NCI-H82 treated with DMSO at 0.1 percent for 48 hours (cell line): Measurements from ENCODE around the gene VEZT.
"Not testable (repeated sequence)": the region's sequence is repeated elsewhere in the genome, so short reads cannot be mapped to it uniquely, and the experiment has no call there.

ENCODE experiments used
- DNase-seq: peaks from one replicate; lab custom pipeline; 2025; ENCODE audit not compliant: unreplicated experiment; lab: John Stamatoyannopoulos, UW

The VEZT gene

GRCh38 chr12:95318071-95318545 lies 100.5 kb downstream of the VEZT start:
- DNase-seq = no peak

DNA sequence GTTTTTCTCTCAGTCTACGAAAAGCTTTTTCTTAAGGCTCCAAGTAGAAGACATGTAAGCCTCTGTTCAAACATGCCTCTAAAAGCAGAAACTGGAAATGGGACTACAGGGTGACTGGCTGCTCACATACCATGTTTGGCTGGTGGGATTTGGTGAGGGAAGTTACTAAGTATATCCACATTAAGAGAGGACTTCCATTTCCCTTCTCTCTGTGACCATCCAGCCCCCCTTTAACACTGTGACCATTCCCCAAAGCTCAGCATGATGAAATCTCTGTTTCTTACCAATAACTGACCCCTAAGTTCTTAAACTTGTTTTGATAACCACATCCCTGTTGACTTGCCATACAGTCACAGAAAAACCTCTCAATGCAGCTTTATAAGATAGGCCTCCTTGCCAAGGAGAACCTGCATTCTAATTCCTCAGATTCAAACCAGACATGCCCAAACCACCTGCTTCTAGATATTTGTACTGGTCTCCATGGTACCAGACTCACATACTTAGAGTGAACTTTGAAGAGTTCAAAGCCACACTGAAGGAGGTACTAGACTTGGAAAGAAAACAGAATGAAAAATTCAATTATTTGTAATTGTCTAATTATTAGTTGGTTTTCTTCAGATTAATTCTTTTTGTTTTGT lies 102.2 kb downstream of the VEZT start:
- no peak for DNase-seq

DNA sequence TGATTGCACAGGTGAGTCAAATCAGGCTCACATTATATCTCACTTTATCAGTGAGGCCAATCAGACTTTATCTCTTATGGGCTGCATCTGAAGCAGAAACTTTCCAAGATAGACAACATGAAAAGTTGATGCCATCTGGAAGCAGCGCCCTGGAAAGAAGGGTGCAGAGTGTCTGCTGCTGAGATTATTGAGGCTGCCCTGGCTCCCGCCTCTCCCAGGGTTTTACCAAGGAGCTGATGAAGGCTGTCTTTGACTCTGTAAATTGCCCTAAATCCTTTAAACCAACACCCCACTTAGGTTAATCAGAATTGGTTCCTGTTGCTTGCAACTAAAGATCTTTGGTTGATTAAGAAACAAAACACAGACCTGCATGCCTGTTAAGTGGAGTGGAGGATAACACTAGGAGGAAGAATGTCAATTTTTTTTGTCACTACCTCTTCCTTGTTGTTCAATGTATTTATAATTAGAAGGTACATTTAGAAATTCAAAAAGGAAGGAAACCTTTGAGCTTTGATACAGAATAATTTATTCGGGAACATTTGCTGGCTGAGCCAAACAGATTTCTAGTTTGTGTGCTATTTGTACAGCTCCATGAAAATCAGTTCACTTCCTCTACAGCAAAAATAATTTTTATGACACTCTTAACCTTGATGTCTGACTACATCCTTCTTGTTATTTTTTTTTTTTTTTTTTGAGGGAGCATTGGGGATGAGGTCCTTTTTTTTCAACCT lies 104.1 kb downstream of the VEZT start:
- no peak for DNase-seq

GRCh38 chr12:95322326-95322725 lies 104.7 kb downstream of the VEZT start:
- DNase-seq = no peak

GRCh38 chr12:95323212-95323611 lies 105.6 kb downstream of the VEZT start:
- no peak for DNase-seq

DNA sequence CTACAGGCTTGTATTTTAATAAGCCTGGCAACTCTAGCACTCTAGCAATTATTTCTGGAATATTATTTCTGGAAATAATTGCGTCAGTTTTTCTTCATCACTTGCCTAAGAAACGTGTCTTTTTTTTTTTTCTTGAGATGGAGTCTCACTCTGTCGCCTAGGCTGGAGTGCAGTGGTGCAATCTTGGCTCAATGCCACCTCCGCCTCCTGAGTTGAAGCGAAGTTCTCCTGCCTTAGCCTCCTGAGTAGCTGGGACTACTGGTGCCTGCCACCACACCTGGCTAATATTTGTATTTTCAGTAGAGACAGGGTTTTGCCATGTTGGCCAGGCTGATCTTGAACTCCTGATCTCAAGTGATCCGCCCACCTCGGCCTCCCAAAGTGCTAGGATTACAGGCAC lies 106.6 kb downstream of the VEZT start:
- DNase-seq = not testable (repeated sequence)

GRCh38 chr12:95325501-95325900 lies 107.9 kb downstream of the VEZT start:
- no peak for DNase-seq

DNA sequence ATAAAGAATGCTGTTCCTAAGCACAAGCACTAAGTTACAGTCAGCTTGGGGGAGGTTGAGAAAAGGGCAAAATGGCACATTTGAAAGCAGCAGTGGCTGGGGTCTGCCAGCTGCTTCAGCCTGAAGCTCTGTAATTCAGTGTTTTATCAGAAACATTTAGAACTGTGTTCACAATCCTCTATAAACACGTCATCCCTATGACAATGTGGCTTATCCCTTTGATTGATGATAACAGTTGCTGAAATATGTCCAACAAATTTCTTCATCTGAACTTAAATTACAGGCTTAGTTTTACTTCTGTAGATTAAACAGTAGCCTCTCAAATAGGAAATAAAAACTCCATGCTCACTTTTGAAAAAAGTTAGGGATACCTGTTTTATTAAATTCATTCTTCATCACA lies 108.8 kb downstream of the VEZT start:
- DNase-seq = no peak

- no peak for DNase-seq
Observed at GRCh38 chr12:95326855-95327254, 109.2 kb downstream of the VEZT start.

DNA sequence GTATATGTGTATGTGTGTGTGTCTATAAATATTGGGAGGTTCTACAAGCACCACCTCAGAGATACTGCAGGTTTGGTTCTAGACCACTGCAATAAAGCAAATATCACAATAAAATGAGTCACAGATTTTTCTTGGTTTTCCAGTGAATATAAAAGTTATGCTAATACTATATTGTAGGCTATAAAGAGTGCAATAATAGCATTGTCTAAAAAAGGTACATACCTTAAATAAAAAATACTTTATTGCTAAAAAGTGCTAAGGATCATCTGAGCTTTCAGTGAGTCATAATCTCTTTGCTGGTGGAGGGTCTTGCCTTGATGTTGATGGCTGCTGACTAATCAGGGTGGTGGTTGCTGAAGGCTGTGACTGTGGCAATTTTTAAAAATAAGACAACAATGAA lies 111.1 kb downstream of the VEZT start:
- no peak for DNase-seq

DNA sequence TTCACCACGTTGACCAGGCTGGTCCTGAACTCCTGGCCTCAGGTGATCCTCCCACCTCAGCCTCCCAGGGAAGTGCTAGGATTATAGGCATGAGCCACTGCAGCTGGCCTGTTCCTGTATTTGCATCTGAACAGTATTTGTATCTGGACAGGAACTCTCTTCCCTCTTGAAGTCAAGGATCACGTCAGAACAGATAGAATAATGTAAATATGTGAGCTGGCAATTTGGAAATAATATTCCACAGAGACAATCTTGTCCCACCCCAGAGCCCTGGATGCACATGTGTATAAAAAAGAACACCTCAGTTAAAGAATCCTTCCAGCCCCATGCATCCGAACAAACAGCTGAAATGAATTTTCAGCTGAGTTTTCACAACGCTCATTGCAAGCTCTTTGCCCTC lies 118.3 kb downstream of the VEZT start:
- no peak for DNase-seq

GRCh38 chr12:95336387-95337067 lies 118.9 kb downstream of the VEZT start:
- DNase-seq = peak; percentile 78

- no peak for DNase-seq
Observed at GRCh38 chr12:95337146-95337545, 119.5 kb downstream of the VEZT start.

- no peak for DNase-seq
Observed at GRCh38 chr12:95339086-95339788, 121.6 kb downstream of the VEZT start.

- DNase-seq = no peak
Observed at GRCh38 chr12:95342008-95342407, 124.4 kb downstream of the VEZT start.

DNA sequence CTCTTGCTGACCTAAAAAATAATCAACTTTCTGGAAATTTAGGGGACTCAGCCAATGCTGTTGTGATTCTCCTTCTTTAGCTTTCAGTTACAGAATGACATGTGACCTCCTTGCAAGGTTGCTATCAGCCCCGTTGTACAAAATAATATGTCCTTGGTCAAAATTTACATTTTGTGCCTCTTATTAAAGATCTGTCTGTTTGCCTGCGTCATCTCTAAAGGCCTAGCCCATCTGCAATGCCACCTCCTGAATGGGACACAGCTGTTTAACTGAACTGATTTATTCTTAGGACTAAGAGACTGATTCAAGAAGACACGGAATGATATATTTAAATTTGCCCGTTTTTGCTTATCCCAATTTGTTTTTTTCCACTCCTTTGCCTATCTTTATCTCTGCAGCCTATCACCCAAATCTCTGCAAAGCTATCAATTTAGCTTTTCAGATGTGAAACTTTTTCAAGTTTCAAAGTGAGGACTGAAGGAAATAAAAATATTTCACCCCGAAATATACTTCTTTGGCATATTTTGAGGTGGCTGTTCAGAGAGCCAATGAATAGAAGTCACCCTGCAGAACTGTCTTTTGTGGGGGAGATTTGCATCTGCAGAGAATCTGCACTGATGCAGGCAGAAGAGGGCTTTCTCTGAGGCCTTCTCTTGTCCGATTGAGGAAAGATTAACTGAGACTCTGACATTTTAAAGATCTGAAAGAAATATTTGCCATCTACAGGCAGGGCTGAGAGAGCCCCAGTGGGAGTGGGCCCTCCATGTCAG lies 126.0 kb downstream of the VEZT start:
- no peak for DNase-seq

- DNase-seq = no peak
Observed at GRCh38 chr12:95349291-95349690, 131.7 kb downstream of the VEZT start.

DNA sequence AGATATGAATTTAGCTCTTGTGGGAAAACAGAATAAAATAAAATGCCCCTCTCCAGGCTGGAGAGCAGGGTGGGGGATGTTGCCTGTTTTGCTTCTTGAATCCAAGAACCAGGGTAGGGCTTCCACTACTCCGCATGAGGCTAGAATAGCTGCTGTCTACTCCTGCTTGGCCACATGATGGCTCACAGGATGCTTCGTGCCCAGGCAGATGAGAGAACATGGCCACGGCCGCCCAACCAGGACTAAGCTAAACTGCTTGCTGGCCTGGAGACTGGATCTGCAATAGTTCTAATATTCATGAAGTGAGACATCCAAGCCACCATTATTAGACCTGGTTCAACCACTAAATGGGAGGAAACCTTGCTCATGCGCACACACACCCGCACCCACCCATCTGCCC lies 134.1 kb downstream of the VEZT start:
- DNase-seq = no peak
